Osteoblast (primary cell): ENCODE data around the gene NUP93. TPM values are rescaled to one million over a fixed set of nuclear protein-coding genes. Genes with fewer than 3 reads are reported as not detected.

Source experiments
- DNase-seq: peaks from one replicate; pipeline ENCODE4 v3.0.0; 2011; ENCODE audit warnings: low spot score, mixed read lengths; ENCODE audit not compliant: insufficient read length; ENCODE audit errors: missing footprints
- H2AFZ ChIP-seq: 2 replicates; pipeline ENCODE4 v1.6.0; 2011; ENCODE audit warnings: mild to moderate bottlenecking, low read length
- H3K27ac ChIP-seq: 2 replicates; pipeline ENCODE4 v1.5.1; 2011; ENCODE audit warnings: mild to moderate bottlenecking, low read depth, low read length, moderate library complexity
- H3K27me3 ChIP-seq: 2 replicates; pipeline ENCODE4 v1.6.0; 2012; ENCODE audit warnings: mild to moderate bottlenecking, control low read depth, inconsistent platforms, low read length, moderate library complexity; ENCODE audit not compliant: insufficient read depth
- H3K36me3 ChIP-seq: 2 replicates; pipeline ENCODE4 v1.5.1; 2011; ENCODE audit warnings: mild to moderate bottlenecking, low read length, control low read depth, moderate library complexity; ENCODE audit not compliant: insufficient read depth
- H3K4me1 ChIP-seq: 2 replicates; pipeline ENCODE4 v1.5.1; 2011; ENCODE audit warnings: mild to moderate bottlenecking, low read length, control low read depth, moderate library complexity; ENCODE audit not compliant: insufficient read depth
- H3K4me2 ChIP-seq: 2 replicates; pipeline ENCODE4 v1.6.0; 2011; ENCODE audit warnings: mild to moderate bottlenecking, low read length; ENCODE audit not compliant: insufficient read depth
- H3K4me3 ChIP-seq: fragments of 200-600 bp; sonication (generic); 3 replicates; pipeline ENCODE4 v1.5.1; 2012; ENCODE audit warnings: mild to moderate bottlenecking, low read length, inconsistent platforms; ENCODE audit not compliant: insufficient read depth
- H3K79me2 ChIP-seq: 2 replicates; pipeline ENCODE4 v1.6.0; 2012; ENCODE audit warnings: mild to moderate bottlenecking, low read length, control low read depth, inconsistent platforms; ENCODE audit not compliant: insufficient read depth
- H3K9me3 ChIP-seq: 2 replicates; pipeline ENCODE4 v1.5.1; 2011; ENCODE audit warnings: low read depth, low read length, control low read depth
- H4K20me1 ChIP-seq: 2 replicates; pipeline ENCODE4 v1.6.0; 2012; ENCODE audit warnings: mild to moderate bottlenecking, low read length, control low read depth; ENCODE audit not compliant: insufficient read depth
- total RNA-seq: library from RNA; depleted of rRNA; stranded (reverse); fragments of >200 nt; gene quantifications from 2 replicates; pipeline ENCODE4 v1.2.3, GENCODE V29; 2012
- TF ChIP-seq, protein P1 (sequence below): IDR thresholded peaks from 2 replicates; pipeline ENCODE4 v1.5.1; 2011; ENCODE audit warnings: mild to moderate bottlenecking, low read depth, low read length, moderate library complexity; ENCODE audit errors: extremely low read depth

NUP93 gene
- total RNA-seq, 1 donor, result 40.5 TPM

DNA sequence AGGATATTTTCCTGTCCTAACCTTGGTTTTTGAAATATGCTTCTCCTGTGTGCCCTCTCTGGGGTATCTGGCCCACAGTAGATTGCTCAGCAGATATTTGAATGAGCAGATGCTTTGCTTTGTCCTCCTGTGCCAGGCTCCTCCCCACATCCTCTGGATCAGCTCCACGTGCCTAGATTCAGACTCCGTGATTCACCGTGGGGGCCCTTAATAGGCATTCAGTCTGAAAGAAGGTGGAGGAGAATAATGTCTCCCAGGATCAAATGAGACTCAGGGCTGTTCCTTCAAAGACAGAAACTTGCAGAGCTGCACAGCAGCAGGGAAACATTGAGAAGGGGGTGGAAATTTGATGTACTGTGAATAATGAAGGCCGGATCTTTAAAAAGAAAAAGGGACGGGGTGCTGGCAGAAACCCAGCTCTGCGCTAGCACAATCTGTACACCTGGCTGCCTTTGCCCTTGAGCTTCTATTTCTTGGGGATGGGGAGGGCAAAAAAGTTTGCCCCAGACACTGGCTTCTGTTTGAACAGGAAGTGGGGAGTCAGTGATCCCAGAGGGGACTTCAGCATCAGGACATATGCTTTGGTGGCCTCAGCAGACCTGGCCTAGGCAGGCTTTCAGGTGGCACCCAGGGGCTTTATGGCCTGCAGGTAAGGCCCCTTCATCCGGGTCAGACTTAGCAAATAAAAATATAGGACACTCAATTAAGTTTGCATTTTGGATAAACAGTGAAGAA, 119.2 kb downstream of the NUP93 start:
- peak overlapping the region; percentile 42 for H3K4me2 ChIP-seq

DNA sequence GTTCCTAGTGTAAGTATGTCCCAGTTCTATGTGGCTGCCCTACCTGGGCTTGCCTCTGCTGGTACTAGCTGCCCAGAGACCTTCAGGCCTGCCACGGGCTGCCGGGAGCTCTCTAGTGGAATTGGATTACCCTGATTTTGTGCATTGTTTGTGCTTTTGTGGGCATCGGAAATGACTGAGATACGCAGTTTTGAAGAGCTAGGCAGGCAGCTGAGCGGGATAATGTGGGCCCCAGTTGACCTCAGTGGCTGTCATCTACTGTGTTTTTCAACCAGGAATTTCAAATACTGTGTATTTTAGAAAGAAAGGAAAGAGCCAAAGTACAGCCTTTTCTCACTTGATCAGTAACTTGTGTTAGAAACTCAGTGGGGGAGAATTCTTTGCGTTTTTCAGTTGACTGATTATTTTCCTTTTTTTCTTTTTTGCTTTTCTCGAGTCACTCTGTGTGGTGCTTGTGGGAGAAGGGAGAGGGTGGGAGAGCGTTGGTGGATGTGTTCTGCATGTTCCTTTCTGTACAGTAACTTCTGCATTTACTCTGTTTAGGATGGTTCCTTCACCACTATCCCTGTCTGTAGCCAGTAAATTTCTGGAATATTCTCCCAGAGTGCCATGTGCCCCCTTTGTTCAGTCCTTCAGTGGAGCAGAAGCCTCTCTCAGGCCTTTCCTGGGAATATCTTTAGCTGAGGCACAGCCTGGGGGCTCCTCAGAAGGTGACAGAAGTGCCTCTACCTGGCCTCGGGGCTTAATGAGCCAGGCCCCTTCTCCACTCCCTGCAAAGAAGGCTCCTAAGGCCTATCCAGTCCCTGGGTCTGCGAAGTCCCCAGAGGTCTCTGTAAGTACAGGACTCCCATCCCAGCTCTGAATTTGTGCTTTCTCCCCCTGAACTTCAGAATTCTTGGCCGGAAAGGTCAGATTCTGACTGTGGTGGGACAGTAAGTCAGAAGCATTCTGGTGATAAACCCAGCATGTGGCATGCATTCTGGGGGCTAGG, 120.1 kb downstream of the NUP93 start:
- Histone ChIP-seq H3K4me1 (peaks cover 42% of the 10 kb centered on the region), H3K27ac (peak overlapping the region; percentile 60), H2AFZ (peak overlapping the region; percentile 20), H3K27me3 (no peaks in the 10 kb centered on the region), H3K9me3 (no peaks in the 10 kb centered on the region), H3K79me2 (no peaks in the 10 kb centered on the region), H4K20me1 (no peaks in the 10 kb centered on the region), H3K36me3 (no peaks in the 10 kb centered on the region), H3K4me3 (no peak overlapping the region), H3K4me2 (peak overlapping the region; percentile 22)
- no peak for DNase-seq
- TF ChIP-seq, protein P1, sequence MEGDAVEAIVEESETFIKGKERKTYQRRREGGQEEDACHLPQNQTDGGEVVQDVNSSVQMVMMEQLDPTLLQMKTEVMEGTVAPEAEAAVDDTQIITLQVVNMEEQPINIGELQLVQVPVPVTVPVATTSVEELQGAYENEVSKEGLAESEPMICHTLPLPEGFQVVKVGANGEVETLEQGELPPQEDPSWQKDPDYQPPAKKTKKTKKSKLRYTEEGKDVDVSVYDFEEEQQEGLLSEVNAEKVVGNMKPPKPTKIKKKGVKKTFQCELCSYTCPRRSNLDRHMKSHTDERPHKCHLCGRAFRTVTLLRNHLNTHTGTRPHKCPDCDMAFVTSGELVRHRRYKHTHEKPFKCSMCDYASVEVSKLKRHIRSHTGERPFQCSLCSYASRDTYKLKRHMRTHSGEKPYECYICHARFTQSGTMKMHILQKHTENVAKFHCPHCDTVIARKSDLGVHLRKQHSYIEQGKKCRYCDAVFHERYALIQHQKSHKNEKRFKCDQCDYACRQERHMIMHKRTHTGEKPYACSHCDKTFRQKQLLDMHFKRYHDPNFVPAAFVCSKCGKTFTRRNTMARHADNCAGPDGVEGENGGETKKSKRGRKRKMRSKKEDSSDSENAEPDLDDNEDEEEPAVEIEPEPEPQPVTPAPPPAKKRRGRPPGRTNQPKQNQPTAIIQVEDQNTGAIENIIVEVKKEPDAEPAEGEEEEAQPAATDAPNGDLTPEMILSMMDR, result no peak

More for the DNA sequence above, 119.2 kb downstream of the NUP93 start:
- H3K79me2 ChIP-seq, result no peaks in the 10 kb centered on the region
- H3K36me3 ChIP-seq, result no peaks in the 10 kb centered on the region
- no peak overlapping the region for H2AFZ ChIP-seq
- H3K4me3 ChIP-seq, result no peak overlapping the region
- H3K4me1 ChIP-seq, result peaks cover 42% of the 10 kb centered on the region
- H3K9me3 ChIP-seq, result no peaks in the 10 kb centered on the region
- peak overlapping the region; percentile 60 for H3K27ac ChIP-seq
- H3K27me3 ChIP-seq, result no peaks in the 10 kb centered on the region
- TF ChIP-seq, protein P1, result no peak
- peak; percentile 87 for DNase-seq
- H4K20me1 ChIP-seq, result no peaks in the 10 kb centered on the region

DNA sequence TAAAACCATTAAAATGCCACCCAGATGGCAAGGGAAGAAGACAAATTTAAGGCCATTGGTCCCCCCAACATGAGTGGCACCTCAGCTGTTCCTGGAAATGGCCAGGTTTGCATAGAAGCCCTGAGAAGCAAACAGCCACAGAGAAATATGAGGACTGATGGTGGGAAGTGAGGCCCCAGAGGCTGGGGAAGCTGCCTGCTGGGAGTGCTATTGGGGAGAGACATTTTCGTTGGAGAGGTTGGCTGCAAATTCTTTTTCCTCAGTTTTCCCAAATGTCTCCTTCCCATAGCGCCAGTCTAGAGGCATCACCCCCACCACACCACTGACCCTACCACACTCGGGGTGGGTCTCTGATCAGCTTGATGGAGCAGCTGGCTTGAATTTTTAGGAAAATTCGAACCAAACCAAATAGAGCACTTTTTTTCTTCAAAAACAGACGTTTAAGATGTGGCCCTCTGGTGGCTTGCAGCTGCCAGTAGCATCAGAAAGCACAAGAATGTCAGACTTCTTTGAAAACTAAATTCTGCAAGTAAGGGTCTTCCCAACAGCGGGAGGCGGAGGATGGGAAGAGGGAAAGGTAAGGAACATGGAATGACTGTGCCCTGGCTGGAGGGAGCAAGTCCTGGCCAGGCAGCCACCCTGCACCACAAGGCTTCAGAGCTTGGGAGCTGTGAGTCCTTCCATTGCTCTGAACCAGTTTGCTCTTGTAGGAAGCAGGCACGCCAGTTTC, 121.9 kb downstream of the NUP93 start:
- Histone ChIP-seq H2AFZ (no peak overlapping the region), H3K4me1 (peaks cover 42% of the 10 kb centered on the region), H4K20me1 (no peaks in the 10 kb centered on the region), H3K4me3 (no peak overlapping the region), H3K4me2 (no peak overlapping the region), H3K9me3 (no peaks in the 10 kb centered on the region), H3K79me2 (no peaks in the 10 kb centered on the region), H3K27me3 (no peaks in the 10 kb centered on the region), H3K27ac (no peak overlapping the region), H3K36me3 (no peaks in the 10 kb centered on the region)
- no peak for DNase-seq
- TF ChIP-seq, protein P1, result peak; percentile 68
